ENCODE measurements around the gene GBP3.
"Not testable (repeated sequence)": the region's sequence is repeated elsewhere in the genome, so short reads cannot be mapped to it uniquely, and the experiment has no call there.

GBP3 gene

GRCh38 chr1:89040315-89040626 lies 17.6 kb upstream of the GBP3 start:
- ATAC-seq, result no peak
- no peak for DNase-seq

GRCh38 chr1:89037186-89037585 lies 14.5 kb upstream of the GBP3 start:
- ATAC-seq (no peak), DNase-seq (no peak)

- DNase-seq (no peak), ATAC-seq (peak; percentile 46)
Measured at GRCh38 chr1:89035080-89035479, 12.4 kb upstream of the GBP3 start.

- DNase-seq, ATAC-seq: not testable (repeated sequence)
Measured at GRCh38 chr1:89034004-89034403, 11.3 kb upstream of the GBP3 start.

- not testable (repeated sequence) for ATAC-seq
Measured at GRCh38 chr1:89029051-89029450, 6.4 kb upstream of the GBP3 start.

GRCh38 chr1:89025928-89026327 lies 3.3 kb upstream of the GBP3 start:
- DNase-seq (no peak), ATAC-seq (peak; percentile 47)

More at GRCh38 chr1:89029051-89029450, 6.4 kb upstream of the GBP3 start:
- DNase-seq, result not testable (repeated sequence)

- DNase-seq (no peak), ATAC-seq (no peak)
Measured at GRCh38 chr1:89023026-89023425, 360 bp upstream of the GBP3 start.

- ATAC-seq, DNase-seq: not testable (repeated sequence)
Measured at GRCh38 chr1:89018318-89018717, 4.3 kb downstream of the GBP3 start.

- ATAC-seq (no peak), DNase-seq (no peak)
Measured at GRCh38 chr1:89008511-89008910, 14.2 kb downstream of the GBP3 start.

GRCh38 chr1:89005286-89006151 lies 17.1 kb downstream of the GBP3 start:
- ATAC-seq (no peak), DNase-seq (no peak)

- DNase-seq, ATAC-seq: not testable (repeated sequence)
Measured at GRCh38 chr1:89002176-89002575, 20.5 kb downstream of the GBP3 start.

- DNase-seq (no peak), ATAC-seq (no peak)
Measured at GRCh38 chr1:89001510-89001909, 21.2 kb downstream of the GBP3 start.

- ATAC-seq (peak; percentile 91), DNase-seq (no peak)
Measured at GRCh38 chr1:88998716-88999115, 23.9 kb downstream of the GBP3 start.

- ATAC-seq (no peak), DNase-seq (no peak)
Measured at GRCh38 chr1:88990426-88990825, 32.2 kb downstream of the GBP3 start.

- ATAC-seq, result peak; percentile 64
- no peak for DNase-seq
Measured at GRCh38 chr1:88985692-88986091, 37.0 kb downstream of the GBP3 start.

GRCh38 chr1:88985032-88985431 lies 37.6 kb downstream of the GBP3 start:
- no peak for ATAC-seq
- no peak for DNase-seq

- ATAC-seq (no peak), DNase-seq (no peak)
Measured at GRCh38 chr1:88984569-88984968, 38.1 kb downstream of the GBP3 start.

- ATAC-seq (no peak), DNase-seq (no peak)
Measured at GRCh38 chr1:88983791-88984559, 38.7 kb downstream of the GBP3 start.

GRCh38 chr1:88982055-88982454 lies 40.6 kb downstream of the GBP3 start:
- ATAC-seq, result no peak

GRCh38 chr1:88981506-88981905 lies 41.2 kb downstream of the GBP3 start:
- DNase-seq, ATAC-seq: not testable (repeated sequence)

More at GRCh38 chr1:88982055-88982454, 40.6 kb downstream of the GBP3 start:
- DNase-seq, result no peak

- no peak for ATAC-seq
- DNase-seq, result no peak
Measured at GRCh38 chr1:88980870-88981269, 41.8 kb downstream of the GBP3 start.

- ATAC-seq, result no peak
- no peak for DNase-seq
Measured at GRCh38 chr1:88979749-88980116, 42.9 kb downstream of the GBP3 start.

GRCh38 chr1:88979054-88979748 lies 43.5 kb downstream of the GBP3 start:
- DNase-seq, result no peak
- no peak for ATAC-seq
